Natural killer cell treated with Interleukin-12 subunit alpha and Interleukin-12 subunit beta and Interleukin-15 and Interleukin-18, amount 100 ng/mL, for 72 hours (primary cell): ENCODE results near the gene GJA3. TPM values are rescaled to one million over a fixed set of nuclear protein-coding genes. Genes with fewer than 3 reads are reported as not detected.

Experiments
- ATAC-seq, 2 donors: fragments of 150-1000 bp; cut with Tn5 transposase in 1 of 2; sonication (Bioruptor Pico), chemical (Tn5 transposase) in 1 of 2; 2 replicates each; pipeline ENCODE4 v1.10.0; 2021
- DNase-seq: peaks from one replicate; pipeline ENCODE4 v3.0.0; 2022; ENCODE audit warnings: low spot score
- H3K27ac Mint-ChIP-seq, 2 donors: 1 replicate in 1 of 2; 2 replicates in 1 of 2; pipeline ENCODE4 v1.8.0; 2022; ENCODE audit warnings: mixed read lengths in 2 of 2, mild to moderate bottlenecking in 1 of 2, moderate library complexity in 1 of 2
- H3K27me3 Mint-ChIP-seq, 2 donors: 1 replicate in 1 of 2; 2 replicates in 1 of 2; pipeline ENCODE4 v1.8.0; 2022; ENCODE audit warnings: mixed read lengths in 2 of 2
- H3K36me3 Mint-ChIP-seq: one replicate; pipeline ENCODE4 v1.8.0; 2022; ENCODE audit warnings: mixed read lengths
- H3K4me1 Mint-ChIP-seq, 2 donors: 1 replicate in 1 of 2; 2 replicates in 1 of 2; pipeline ENCODE4 v1.8.0; 2022; ENCODE audit warnings: low read depth in 2 of 2, mixed read lengths in 2 of 2, mild to moderate bottlenecking in 1 of 2
- H3K4me3 Mint-ChIP-seq: one replicate; pipeline ENCODE4 v1.8.0; 2022; ENCODE audit warnings: mixed read lengths
- H3K9me3 Mint-ChIP-seq: 2 replicates; pipeline ENCODE4 v1.8.0; 2022; ENCODE audit warnings: mixed read lengths
- total RNA-seq, 2 donors: library from RNA; stranded (reverse); gene quantifications; one replicate each; pipeline ENCODE4 v1.2.3, GENCODE V29; 2022

The GJA3 gene
- total RNA-seq, 2 donors from 2014 or later = 0.05 to 0.33 TPM

- Mint-ChIP-seq H3K27ac (no peak overlapping the region), H3K9me3 (no peaks in the 10 kb centered on the region), H3K27me3 (peaks cover 18 to 22% of the 10 kb centered on the region in 2 donors), H3K4me3 (no peak overlapping the region), H3K36me3 (no peaks in the 10 kb centered on the region), H3K4me1 (no peaks in the 10 kb centered on the region)
- ATAC-seq (no peak), DNase-seq (no peak)
These were observed 66.9 kb downstream of the GJA3 start for GRCh38 chr13:20093951-20094350.

DNA sequence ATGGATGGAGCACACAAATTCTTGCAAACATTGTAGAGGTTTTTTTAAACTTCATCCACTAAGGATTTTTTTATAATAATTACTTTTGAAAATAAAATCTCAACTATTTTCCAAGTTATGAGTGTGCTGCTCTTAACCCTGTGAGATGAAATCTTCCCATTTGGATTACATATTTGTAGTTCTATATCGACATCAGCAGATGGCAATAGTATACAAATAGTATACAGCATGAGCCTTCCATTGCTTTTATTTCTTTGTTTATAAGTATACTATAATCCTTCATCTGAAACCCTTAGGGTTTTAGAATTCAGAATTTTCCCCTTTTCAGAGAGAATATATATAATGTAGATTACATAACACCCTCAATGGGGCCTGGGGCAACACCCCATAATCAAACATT is 70.5 kb downstream of the GJA3 start:
- peaks cover 6% of the 10 kb centered on the region for H3K36me3 Mint-ChIP-seq
- no peaks in the 10 kb centered on the region for H3K4me1 Mint-ChIP-seq
- H3K27ac Mint-ChIP-seq = no peak overlapping the region
- no peak for ATAC-seq
- H3K27me3 Mint-ChIP-seq = no peaks in the 10 kb centered on the region
- DNase-seq = no peak
- H3K9me3 Mint-ChIP-seq = no peaks in the 10 kb centered on the region
- H3K4me3 Mint-ChIP-seq = no peak overlapping the region

Other genes with a start within 250 kb of the GJA3 start
- 10 to 100 TPM; 37.7 to 56.7 TPM for gene ZMYM2, start 202.3 kb downstream of the GJA3 start, total RNA-seq
- gene GJB2, start 31.9 kb upstream of the GJA3 start, total RNA-seq = 1 to 10 TPM in 1 of 2 donors, under 1 TPM in 1; 0.17 to 6.0 TPM
- gene GJB6, start 71.3 kb upstream of the GJA3 start, total RNA-seq = 1 to 10 TPM in 1 of 2 donors, under 1 TPM in 1; 0.62 to 3.2 TPM